HG03175 (cell line): Measurements from ENCODE around the gene HSD11B1.

Source experiments
- ATAC-seq: cut with Tn5 transposase; IDR thresholded peaks from one replicate; pipeline ENCODE4 v1.9.1; 2021; ENCODE audit warnings: mild to moderate bottlenecking, moderate library complexity; ENCODE audit not compliant: unreplicated experiment

HSD11B1 gene

GRCh38 chr1:209704584-209704983, at the start of gene HSD11B1:
Gene HSD11B1 (plus strand): TSS chr1:209704846. CDS start chr1:209704943, 97 bp downstream.
- no peak for ATAC-seq

- ATAC-seq, result no peak
Observed at GRCh38 chr1:209655411-209656231, 49.0 kb upstream of the HSD11B1 start.

- ATAC-seq, result no peak
Observed at GRCh38 chr1:209657140-209657879, 47.3 kb upstream of the HSD11B1 start.

- ATAC-seq, result no peak
Observed at GRCh38 chr1:209657918-209658317, 46.7 kb upstream of the HSD11B1 start.

- ATAC-seq, result peak; percentile 90
Observed at GRCh38 chr1:209659909-209660308, 44.7 kb upstream of the HSD11B1 start.

GRCh38 chr1:209661071-209661470, 43.6 kb upstream of the HSD11B1 start:
- no peak for ATAC-seq

- ATAC-seq, result no peak
Observed at GRCh38 chr1:209662879-209663327, 41.7 kb upstream of the HSD11B1 start.

GRCh38 chr1:209667103-209667502, 37.5 kb upstream of the HSD11B1 start:
- no peak for ATAC-seq

- no peak for ATAC-seq
Observed at GRCh38 chr1:209667708-209668107, 36.9 kb upstream of the HSD11B1 start.

GRCh38 chr1:209670441-209671082, 34.1 kb upstream of the HSD11B1 start:
- no peak for ATAC-seq

GRCh38 chr1:209672705-209673630, 31.7 kb upstream of the HSD11B1 start:
- ATAC-seq, result peak; percentile 93

GRCh38 chr1:209673631-209674417, 30.8 kb upstream of the HSD11B1 start:
- no peak for ATAC-seq

- no peak for ATAC-seq
Observed at GRCh38 chr1:209674957-209675564, 29.6 kb upstream of the HSD11B1 start, which contains the start of gene G0S2. Gene G0S2 (plus strand): TSS chr1:209675412. CDS start chr1:209675685, 273 bp downstream.

GRCh38 chr1:209675565-209676154, 29.0 kb upstream of the HSD11B1 start:
- ATAC-seq, result no peak

- no peak for ATAC-seq
Observed at GRCh38 chr1:209678981-209679539, 25.6 kb upstream of the HSD11B1 start.

- no peak for ATAC-seq
Observed at GRCh38 chr1:209685821-209686220, 18.8 kb upstream of the HSD11B1 start.

- no peak for ATAC-seq
Observed at GRCh38 chr1:209686322-209686721, 18.3 kb upstream of the HSD11B1 start.

- ATAC-seq, result no peak
Observed at GRCh38 chr1:209688746-209689234, 15.9 kb upstream of the HSD11B1 start.
